K562 (cell line): ENCODE results near the gene UBAP1L.

Experiments used
- BACH1 ChIP-seq: fragments of 200-800 bp; sonication (Bioruptor generic); IDR thresholded peaks from 2 replicates; pipeline ENCODE4 v1.6.1; 2016; ENCODE audit warnings: missing genetic modification characterization, missing compliant biosample characterization
- CTCF ChIP-seq, 3 experiments: IDR thresholded peaks in 2 of 3; conservative IDR thresholded peaks in 1 of 3; 2 replicates each; pipeline ENCODE4 v1.5.1; 2011 to 2012; ENCODE audit warnings: low read length in 3 of 3, mild to moderate bottlenecking in 3 of 3, control low read depth in 2 of 3, improper control_type of control experiment in 1 of 3, inconsistent platforms in 1 of 3, low read depth in 1 of 3, mixed read lengths in 1 of 3, moderate library complexity in 1 of 3; ENCODE audit not compliant: insufficient read depth in 2 of 3
- HMG20B ChIP-seq: fragments of 250-450 bp; sonication (Bioruptor Pico); IDR thresholded peaks from 2 replicates; pipeline ENCODE4 v1.5.0; 2021; ENCODE audit warnings: mild to moderate bottlenecking
- NFIC ChIP-seq: fragments of 450-650 bp; IDR thresholded peaks from 2 replicates; pipeline ENCODE4 v1.6.1; 2017; ENCODE audit warnings: mild to moderate bottlenecking, inconsistent platforms
- SIRT6 ChIP-seq: IDR thresholded peaks from one replicate; pipeline ENCODE4 v1.6.1; 2012; ENCODE audit warnings: low read depth, mild to moderate bottlenecking, control low read depth, inconsistent platforms, low read length, moderate library complexity
- TCF7L2 ChIP-seq: fragments of 150-350 bp; IDR thresholded peaks from 2 replicates; pipeline ENCODE4 v1.6.1; 2016; ENCODE audit warnings: low read depth, mild to moderate bottlenecking, low read length, moderate library complexity
- ZBTB49 ChIP-seq: sonication (generic); formaldehyde crosslinking; IDR thresholded peaks from 2 replicates; pipeline ENCODE4 v1.8.0; 2022; ENCODE audit warnings: missing genetic modification reagents, mild to moderate bottlenecking, borderline replicate concordance
- ZNF23 ChIP-seq: fragments of 250-450 bp; sonication (Bioruptor Pico); IDR thresholded peaks from 2 replicates; pipeline ENCODE4 v1.4.0; 2020; ENCODE audit warnings: mild to moderate bottlenecking
- ZNF274 ChIP-seq: IDR thresholded peaks from 2 replicates; pipeline ENCODE4 v1.6.1; 2011; ENCODE audit warnings: low read depth, mild to moderate bottlenecking, low read length, moderate library complexity, borderline replicate concordance
- ZNF408 ChIP-seq: fragments of 250-450 bp; sonication (Bioruptor Pico); IDR thresholded peaks from 2 replicates; pipeline ENCODE4 v1.4.0; 2020; ENCODE audit warnings: low read depth, mild to moderate bottlenecking, moderate library complexity
- ZNF740 ChIP-seq, 3 experiments: fragments of 200-800 bp in 1 of 3; sonication (Bioruptor generic) in 1 of 3; sonication (generic) in 1 of 3; formaldehyde crosslinking in 1 of 3; IDR thresholded peaks; 2 replicates each; pipeline versions ENCODE4 v1.6.1 to v1.8.0; 2016 to 2022; ENCODE audit warnings: mild to moderate bottlenecking in 2 of 3, missing compliant biosample characterization in 2 of 3, missing genetic modification characterization in 2 of 3, missing genetic modification reagents in 1 of 3

- TF ChIP-seq ZNF408 (CRISPR knock-in tag) (no peak), CTCF (IDR thresholded peaks at IDR 0.05 in 2 of 3, conservative IDR thresholded peaks at IDR 0.05 in 1 of 3; ENCODE audit: insufficient read depth in 2 of 3, low read depth in 1 of 3, low read length in 3 of 3) (no peak), HMG20B (CRISPR knock-in tag) (no peak), ZNF274 (no peak), ZNF740 (CRISPR knock-in tag; IDR thresholded peaks at IDR 0.05) (no peak), ZNF740 (tag; IDR thresholded peaks at IDR 0.05) (no peak), ZBTB49 (CRISPR knock-in tag) (no peak), TCF7L2 (no peak), SIRT6 (no peak), ZNF23 (CRISPR knock-in tag) (no peak), BACH1 (tag) (no peak), NFIC (no peak)
Observed at GRCh38 chr15:65147902-65148301, 32.9 kb upstream of the UBAP1L start.
